Activated CD4-positive, alpha-beta T cell treated with anti-CD3 and anti-CD28 coated beads, Interleukin-2, Interleukin-4, amounts not matched to agents 100 ng/mL and 50 ng/mL, durations not matched to agents 16 hours and 8 hours (primary cell): ENCODE results near the gene SDHB.

Experiments
- DNase-seq: peaks from one replicate; pipeline ENCODE4 v3.0.0-alpha.2; 2020; ENCODE audit warnings: low spot score

The SDHB gene

GRCh38 chr1:17012775-17013490, 40.9 kb downstream of the SDHB start:
- no peak for DNase-seq

GRCh38 chr1:17011439-17012307, 42.2 kb downstream of the SDHB start, which contains the start of gene ATP13A2:
ATP13A2 (minus strand) TSS chr1:17011928; CDS start chr1:17011738, 190 bp downstream.
- DNase-seq, result peak; percentile 81

DNA sequence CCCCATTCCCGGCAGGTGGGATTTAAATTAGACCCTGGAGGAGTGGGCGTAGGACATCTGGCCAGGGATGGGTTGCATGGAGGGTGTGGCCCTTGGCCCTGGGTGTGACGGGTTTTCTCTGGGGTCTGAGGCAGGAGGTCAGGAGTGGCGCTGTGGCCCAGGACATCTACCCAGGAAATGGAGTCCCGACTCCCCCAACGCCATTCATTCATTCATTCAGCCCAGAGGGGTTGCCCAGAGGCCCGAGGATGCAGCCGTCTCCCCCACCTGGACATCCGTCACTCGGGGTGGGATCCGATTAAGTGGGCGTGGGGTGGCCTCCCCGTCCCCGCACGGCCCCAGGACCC, 42.8 kb downstream of the SDHB start:
- no peak for DNase-seq

DNA sequence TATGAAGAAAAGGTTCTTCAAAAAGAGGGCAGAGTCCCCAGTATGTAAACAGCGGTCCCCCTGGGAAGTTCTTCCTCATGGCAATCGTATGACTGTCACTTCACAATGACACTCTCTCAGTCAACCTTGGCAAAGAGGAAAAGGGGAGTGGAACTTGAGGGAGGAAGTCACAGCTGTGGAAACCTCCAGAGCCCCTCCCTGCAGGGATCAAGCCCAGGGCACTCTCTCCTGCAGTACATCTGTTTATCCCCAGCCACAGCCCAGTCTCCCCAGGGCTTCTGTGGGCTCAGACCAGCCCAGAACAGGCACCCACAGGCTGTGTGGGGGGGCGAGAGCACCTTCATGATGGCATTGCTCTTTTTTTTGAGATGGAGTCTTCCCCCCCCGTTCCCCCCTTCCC, 44.1 kb downstream of the SDHB start:
- no peak for DNase-seq

- DNase-seq, result no peak
Measured at GRCh38 chr1:17008208-17008855, 45.5 kb downstream of the SDHB start.

- no peak for DNase-seq
Measured at GRCh38 chr1:17007121-17007520, 46.7 kb downstream of the SDHB start.

DNA sequence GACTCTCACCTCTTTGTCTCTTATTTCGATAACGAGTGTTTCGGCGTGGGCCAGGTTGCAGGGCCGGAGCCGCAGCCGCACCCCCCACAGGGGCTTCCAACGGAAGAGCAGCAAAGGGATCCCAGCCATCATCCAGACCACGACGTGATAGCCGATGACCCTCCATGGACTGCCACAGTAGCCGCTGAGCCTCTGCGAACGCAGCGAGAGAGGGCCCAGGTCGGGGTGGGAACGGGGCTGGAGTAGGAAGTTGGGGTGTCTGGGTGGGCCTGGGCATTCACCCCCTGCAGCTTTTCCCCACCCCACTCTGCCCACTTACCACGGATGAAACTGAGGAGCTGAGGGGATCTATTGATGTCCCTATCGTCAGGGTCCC, 48.5 kb downstream of the SDHB start:
- no peak for DNase-seq

DNA sequence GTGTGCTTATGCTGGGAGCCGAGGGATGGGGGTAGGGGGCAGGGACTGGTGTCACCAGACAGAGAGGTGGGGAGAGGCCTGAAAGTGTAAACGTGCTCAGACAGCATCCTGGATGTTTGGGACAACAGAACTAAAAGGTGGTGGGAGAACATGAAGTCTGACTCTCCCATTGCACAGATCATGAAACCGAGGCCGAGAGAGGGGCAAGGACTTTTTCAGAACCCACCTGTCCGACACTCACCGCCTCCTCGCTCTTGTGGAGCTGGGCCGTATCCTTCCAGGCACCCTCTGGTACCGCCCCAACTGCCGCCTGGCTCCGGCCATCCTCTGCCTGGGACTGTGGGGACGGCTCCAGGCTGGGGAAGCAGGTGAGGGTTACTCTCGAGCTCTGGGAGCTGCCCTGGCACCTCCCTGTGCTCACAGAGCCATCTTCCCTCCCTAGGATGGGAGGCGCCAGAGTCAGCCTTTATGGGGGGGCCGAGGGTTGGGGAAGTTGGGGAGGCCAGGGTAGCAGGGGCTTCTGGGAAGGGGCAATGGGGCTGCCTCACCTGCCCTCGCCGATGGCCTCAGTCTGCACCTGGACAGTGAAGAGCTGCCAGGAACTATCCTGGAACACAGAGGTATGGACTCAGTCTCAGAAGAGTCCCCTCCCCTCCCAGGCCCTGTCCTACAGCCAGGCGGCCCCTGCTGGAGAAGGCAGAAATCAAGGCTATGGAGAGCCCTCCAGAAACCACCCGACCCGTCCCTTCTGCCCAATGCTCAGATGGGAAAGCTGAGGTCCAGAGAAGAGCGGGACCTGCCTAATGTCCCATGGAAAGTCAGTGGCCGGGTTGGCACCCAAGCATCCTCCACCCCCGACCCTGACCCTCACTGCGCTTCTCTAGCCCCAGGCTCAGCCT, 49.1 kb downstream of the SDHB start:
- DNase-seq, result no peak

DNA sequence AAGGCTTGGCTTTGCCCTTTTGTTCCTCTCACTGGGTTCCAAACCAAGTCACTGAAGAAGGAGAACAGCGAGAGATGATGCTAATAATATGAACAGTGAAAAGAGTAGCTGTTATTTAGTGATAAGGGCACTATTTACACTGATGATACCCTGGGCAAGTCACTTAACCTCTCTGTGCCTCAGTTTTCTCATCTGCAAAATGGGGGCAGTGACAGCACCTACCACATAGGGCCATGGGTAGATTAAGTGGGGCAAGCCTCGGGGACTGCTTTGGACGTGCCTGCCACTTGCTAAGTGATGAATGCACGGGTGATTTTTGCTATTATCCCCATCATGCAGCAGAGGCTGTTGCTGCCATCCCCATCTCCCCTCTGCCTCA, 51.3 kb downstream of the SDHB start:
- no peak for DNase-seq

GRCh38 chr1:17001760-17002523, 51.9 kb downstream of the SDHB start:
- DNase-seq, result no peak

GRCh38 chr1:16999863-17000262, 54.0 kb downstream of the SDHB start:
- no peak for DNase-seq

GRCh38 chr1:16998589-16998988, 55.2 kb downstream of the SDHB start:
- no peak for DNase-seq

DNA sequence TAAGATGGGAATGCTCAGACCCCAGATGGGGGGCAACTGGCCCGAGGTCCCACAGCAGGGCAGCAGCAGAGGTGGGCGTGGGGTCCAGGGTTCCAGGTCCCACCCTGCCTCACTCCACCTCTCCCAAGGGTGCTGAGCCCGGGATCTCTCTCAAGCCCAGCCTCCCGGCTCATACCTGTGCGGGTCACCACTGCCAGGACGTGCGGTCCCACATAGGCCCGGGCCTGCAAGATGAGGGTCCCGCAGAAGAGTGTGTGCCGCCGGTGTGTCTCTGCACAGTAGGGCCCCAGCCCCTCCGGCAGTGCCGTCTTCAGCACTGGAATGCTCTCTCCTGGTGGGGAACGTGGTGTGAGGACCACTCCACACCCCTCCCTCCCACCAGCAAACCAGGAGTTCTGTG, 57.0 kb downstream of the SDHB start:
- no peak for DNase-seq

DNA sequence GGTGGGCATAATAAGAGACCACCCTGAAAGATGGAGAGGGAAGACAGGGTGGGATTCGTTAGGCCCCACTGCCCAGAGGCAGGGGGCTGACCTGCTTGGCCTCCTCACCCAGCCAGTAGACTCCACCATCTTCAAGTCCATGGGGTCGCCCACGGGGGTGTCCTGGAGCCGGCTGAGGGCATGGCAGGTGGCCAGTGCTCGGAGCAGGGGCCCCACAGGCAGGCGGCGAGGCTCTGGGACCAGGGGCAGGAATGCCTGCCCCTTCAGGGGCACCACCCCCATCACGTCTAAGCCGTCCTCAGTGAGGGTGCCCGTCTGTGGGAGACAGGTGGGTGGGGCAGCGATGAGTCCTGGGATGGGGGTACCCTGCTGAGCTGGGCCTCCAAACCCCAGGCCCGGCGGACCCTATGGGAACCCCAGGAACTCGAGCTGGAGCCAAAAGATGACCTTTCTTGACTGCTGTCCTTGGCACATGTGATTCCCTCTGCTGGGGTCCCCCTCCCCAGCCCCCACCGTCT, 60.3 kb downstream of the SDHB start:
- DNase-seq, result no peak

DNA sequence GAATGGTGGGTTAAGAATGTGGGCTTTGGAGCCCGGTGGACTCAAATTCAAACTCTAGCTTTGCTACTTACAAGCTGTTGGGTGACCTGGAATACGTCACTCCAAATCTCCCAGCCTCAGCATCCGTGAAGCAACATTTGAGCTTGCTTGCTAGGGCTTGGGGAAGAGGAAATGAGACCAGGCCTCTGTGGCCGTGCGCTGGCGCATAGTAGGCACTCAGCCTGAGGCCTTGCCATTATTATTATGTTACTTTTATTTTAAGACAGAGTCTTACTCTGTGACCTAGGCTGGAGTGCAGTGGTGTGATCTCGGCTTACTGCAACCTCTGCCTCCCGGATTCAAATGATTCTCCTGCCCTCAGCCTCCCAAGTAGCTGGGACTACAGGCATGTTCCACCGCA, 61.2 kb downstream of the SDHB start:
- DNase-seq, result no peak

- no peak for DNase-seq
Measured at GRCh38 chr1:16992102-16992501, 61.7 kb downstream of the SDHB start.

DNA sequence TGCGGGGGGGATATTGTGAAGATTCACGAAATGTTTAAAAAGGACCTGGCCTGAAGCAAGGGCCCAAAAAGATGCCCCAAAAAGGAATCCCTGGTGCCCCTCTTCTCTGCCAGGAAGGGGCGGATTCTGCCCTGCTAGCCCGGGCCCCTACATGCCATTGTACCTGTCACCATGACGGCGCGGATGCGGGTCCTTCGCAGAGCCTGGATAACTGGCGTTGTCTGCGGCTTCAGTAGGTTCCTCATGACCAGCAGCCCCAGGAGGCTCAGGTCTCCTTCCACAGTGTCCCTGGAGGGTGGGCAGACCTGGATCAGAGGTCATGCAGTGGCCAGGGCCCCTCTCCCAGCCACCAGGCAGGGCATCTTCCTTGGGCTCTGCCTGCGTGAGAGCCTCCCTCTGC, 62.3 kb downstream of the SDHB start:
- no peak for DNase-seq

- no peak for DNase-seq
Measured at GRCh38 chr1:16989676-16990391, 64.0 kb downstream of the SDHB start.

- DNase-seq, result no peak
Measured at GRCh38 chr1:16988210-16988609, 65.6 kb downstream of the SDHB start.

DNA sequence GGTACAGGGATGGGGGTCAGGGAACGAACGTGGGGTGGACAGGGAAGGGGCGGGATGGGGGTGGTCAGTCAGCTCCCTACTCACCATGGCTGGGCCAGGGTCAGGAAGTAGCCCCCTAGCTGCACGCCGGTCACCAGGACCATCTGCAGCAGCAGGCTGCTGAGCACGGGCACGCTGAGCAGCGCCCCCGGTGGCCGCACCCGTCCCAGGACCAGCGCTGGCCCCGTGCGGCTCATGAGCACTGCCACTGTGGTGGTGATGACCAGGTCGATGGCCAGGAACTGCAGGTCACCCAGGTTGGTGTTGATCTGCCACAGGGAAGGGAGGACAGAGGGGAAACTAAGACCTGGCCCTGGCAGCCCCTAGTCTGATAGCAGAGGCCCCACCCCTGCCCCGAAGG, 66.9 kb downstream of the SDHB start:
- DNase-seq, result no peak
